Measurements from ENCODE around the gene DNAJC17. TPM values are rescaled to one million over a fixed set of nuclear protein-coding genes. Genes with fewer than 3 reads are reported as not detected.

Gene DNAJC17
- total and polyA plus RNA-seq, 2 donors (not counting 1 experiment from before 2014, with no cell fraction given) = 30.5 to 46.1 TPM

DNA sequence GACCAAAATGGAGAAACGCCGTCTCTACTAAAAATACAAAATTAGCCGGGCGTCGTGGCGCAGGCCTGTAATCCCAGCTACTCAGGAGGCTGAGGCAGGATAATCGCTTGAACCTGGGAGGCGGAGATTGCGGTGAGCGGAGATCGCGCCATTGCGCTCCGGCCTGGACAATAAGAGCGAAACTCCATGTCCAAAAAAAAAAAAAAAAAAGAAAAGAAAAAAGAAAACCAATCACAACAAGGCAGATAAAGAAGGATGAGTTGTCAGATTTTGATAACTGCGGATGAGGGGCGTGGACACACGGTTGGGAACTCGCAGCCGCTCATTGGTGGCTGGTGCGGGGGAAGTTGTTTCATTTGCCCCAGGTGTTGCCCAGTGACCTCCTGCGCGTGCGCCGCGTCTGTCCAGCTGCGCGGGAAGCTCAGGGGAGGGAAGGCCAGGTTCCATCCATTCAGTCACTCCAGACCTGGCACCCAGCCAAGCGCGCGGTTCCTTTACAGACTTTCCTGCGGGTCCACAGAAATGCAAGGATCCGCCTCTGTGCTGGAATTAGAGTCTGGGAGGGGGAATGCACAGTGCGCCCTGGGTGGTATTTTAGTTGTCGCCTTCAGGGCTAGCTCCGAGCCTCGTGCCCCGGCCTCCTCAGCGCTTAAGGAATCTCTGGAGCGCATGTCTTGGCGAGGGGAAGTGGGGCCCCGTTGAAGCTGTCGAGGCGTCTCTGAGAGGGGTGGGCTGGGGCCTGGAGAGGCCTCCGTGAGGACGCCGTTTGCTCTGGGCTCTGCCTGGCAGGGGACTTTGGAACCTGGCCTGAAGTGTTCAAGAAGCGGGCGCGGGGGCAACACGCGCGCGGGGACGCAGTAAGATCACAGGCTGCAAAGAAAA, 44.1 kb downstream of the DNAJC17 start:
- no peaks in the 10 kb centered on the region for H3K27me3 ChIP-seq (replicated peaks in 1 of 4; ENCODE audit: control extremely low read depth in 1 of 4, control insufficient read depth in 3 of 4, insufficient read depth in 4 of 4, low read length in 3 of 4)
- 24% methylated on average over 50 of the region's 55 CpGs for WGBS (ENCODE audit: insufficient coverage)
- no peaks in the 10 kb centered on the region for H3K9me3 Mint-ChIP-seq (ENCODE audit: insufficient read depth)
- no peaks in the 10 kb centered on the region for H3K27me3 Mint-ChIP-seq
- peak overlapping the region; percentile 68 for H3K27ac Mint-ChIP-seq
- POLR2A ChIA-PET = interaction anchor here (0.6 to 1.4 kb wide), 4 partner anchors 20 to 1387 kb away, joined by 3 to 12 read pairs (median 4); no protein-coding TSS in a partner anchor
- CTCF ChIA-PET = interaction anchor here (0.7 to 4.3 kb wide), 5 partner anchors 9 to 455 kb away, joined by 3 to 24 read pairs (median 3); partner anchors contain the start of genes PLCB2 and RAD51
- H3K4me3 Mint-ChIP-seq = peak overlapping the region; percentile 89
- peak overlapping the region in 1 of 2 donors; percentile 35 for H3K27ac ChIP-seq (ENCODE audit: low read length in 2 of 2)
- no peaks in the 10 kb centered on the region for H3K79me2 ChIP-seq (ENCODE audit: control insufficient read depth, insufficient read depth, low read length)
- intact Hi-C loops (cut with micrococcal nuclease) = no loop called here
- H3K36me3 ChIP-seq (replicated peaks in 1 of 2; ENCODE audit: control extremely low read depth in 1 of 2, control insufficient read depth in 1 of 2, extremely low read depth in 1 of 2, insufficient read depth in 2 of 2, low read length in 1 of 2) = peaks cover 0 to 11% of the 10 kb centered on the region in 2 experiments
- H3K4me3 ChIP-seq (ENCODE audit: control extremely low read depth in 1 of 5, extremely low read depth in 1 of 5, insufficient read depth in 1 of 5, low read depth in 2 of 5, low read length in 4 of 5) = peak overlapping the region; percentile 28 to 87 (median 78)
- peaks cover 24% of the 10 kb centered on the region for H3K4me1 Mint-ChIP-seq
- H4K20me1 ChIP-seq (ENCODE audit: control insufficient read depth, insufficient read depth, low read length, poor library complexity, severe bottlenecking) = no peaks in the 10 kb centered on the region
- no peaks in the 10 kb centered on the region for H3K9me3 ChIP-seq (ENCODE audit: control extremely low read depth in 1 of 3, control insufficient read depth in 2 of 3, insufficient read depth in 1 of 3, low read length in 2 of 3)
- peak overlapping the region; percentile 68 for H3K9ac ChIP-seq (ENCODE audit: low read length)
- DNase-seq (peak; percentile 54), ATAC-seq (ENCODE audit: low read depth) (peak; percentile 9)
- peak overlapping the region; percentile 99 for H3K4me2 ChIP-seq (replicated peaks; ENCODE audit: low read depth, low read length, poor library complexity, severe bottlenecking)
- peaks cover 20 to 34% of the 10 kb centered on the region in 2 donors for H3K4me1 ChIP-seq (ENCODE audit: control insufficient read depth in 2 of 2, insufficient read depth in 2 of 2, low read length in 2 of 2)
- H2AFZ ChIP-seq (ENCODE audit: insufficient read depth, low read depth, low read length, poor library complexity, severe bottlenecking) = peak overlapping the region; percentile 92
- TF ChIP-seq, protein P1, sequence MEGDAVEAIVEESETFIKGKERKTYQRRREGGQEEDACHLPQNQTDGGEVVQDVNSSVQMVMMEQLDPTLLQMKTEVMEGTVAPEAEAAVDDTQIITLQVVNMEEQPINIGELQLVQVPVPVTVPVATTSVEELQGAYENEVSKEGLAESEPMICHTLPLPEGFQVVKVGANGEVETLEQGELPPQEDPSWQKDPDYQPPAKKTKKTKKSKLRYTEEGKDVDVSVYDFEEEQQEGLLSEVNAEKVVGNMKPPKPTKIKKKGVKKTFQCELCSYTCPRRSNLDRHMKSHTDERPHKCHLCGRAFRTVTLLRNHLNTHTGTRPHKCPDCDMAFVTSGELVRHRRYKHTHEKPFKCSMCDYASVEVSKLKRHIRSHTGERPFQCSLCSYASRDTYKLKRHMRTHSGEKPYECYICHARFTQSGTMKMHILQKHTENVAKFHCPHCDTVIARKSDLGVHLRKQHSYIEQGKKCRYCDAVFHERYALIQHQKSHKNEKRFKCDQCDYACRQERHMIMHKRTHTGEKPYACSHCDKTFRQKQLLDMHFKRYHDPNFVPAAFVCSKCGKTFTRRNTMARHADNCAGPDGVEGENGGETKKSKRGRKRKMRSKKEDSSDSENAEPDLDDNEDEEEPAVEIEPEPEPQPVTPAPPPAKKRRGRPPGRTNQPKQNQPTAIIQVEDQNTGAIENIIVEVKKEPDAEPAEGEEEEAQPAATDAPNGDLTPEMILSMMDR (IDR thresholded peaks at IDR 0.05) = no peak
- TF ChIP-seq EZH2 (IDR thresholded peaks at IDR 0.05; ENCODE audit: borderline replicate concordance, insufficient read depth, low read depth, low read length, poor library complexity, severe bottlenecking) = no peak

DNA sequence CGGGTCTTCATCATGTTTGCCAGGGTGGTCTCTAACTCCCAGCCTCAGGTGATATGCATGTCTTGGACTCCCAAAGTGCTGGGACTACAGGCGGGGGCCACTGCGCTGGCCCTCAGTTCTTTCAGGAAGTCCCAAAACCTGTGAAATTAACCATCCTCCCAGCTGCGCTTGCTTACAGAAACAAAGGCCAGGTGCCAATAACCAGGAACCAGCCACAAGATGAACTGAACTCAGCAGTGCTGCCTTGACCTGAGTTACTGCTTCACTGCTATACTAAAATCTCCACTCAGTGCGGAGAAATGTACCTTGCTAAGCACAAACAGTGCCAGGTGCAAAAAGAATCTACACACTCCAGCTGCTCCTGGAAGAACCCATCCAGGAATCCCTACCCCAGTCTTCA, 47.3 kb downstream of the DNAJC17 start:
- Histone ChIP-seq H3K79me2 (ENCODE audit: control insufficient read depth, insufficient read depth, low read length) (peaks cover 1% of the 10 kb centered on the region), H3K4me2 (replicated peaks; ENCODE audit: low read depth, low read length, poor library complexity, severe bottlenecking) (no peak overlapping the region), H3K27me3 (replicated peaks in 1 of 4; ENCODE audit: control extremely low read depth in 1 of 4, control insufficient read depth in 3 of 4, insufficient read depth in 4 of 4, low read length in 3 of 4) (no peaks in the 10 kb centered on the region), H3K27ac (ENCODE audit: low read length in 2 of 2) (no peak overlapping the region), H3K9ac (ENCODE audit: low read length) (no peak overlapping the region), H3K4me3 (ENCODE audit: control extremely low read depth in 1 of 5, extremely low read depth in 1 of 5, insufficient read depth in 1 of 5, low read depth in 2 of 5, low read length in 4 of 5) (no peak overlapping the region), H3K4me1 (ENCODE audit: control insufficient read depth in 2 of 2, insufficient read depth in 2 of 2, low read length in 2 of 2) (peaks cover 11 to 28% of the 10 kb centered on the region in 2 donors), H3K9me3 (ENCODE audit: control extremely low read depth in 1 of 3, control insufficient read depth in 2 of 3, insufficient read depth in 1 of 3, low read length in 2 of 3) (no peaks in the 10 kb centered on the region), H4K20me1 (ENCODE audit: control insufficient read depth, insufficient read depth, low read length, poor library complexity, severe bottlenecking) (no peaks in the 10 kb centered on the region), H2AFZ (ENCODE audit: insufficient read depth, low read depth, low read length, poor library complexity, severe bottlenecking) (no peak overlapping the region), H3K36me3 (replicated peaks in 1 of 2; ENCODE audit: control extremely low read depth in 1 of 2, control insufficient read depth in 1 of 2, extremely low read depth in 1 of 2, insufficient read depth in 2 of 2, low read length in 1 of 2) (no peaks in the 10 kb centered on the region)
- 66% methylated on average over 5 of the region's 5 CpGs for WGBS (ENCODE audit: insufficient coverage)
- ATAC-seq (ENCODE audit: low read depth) (no peak), DNase-seq (no peak)
- H3K27me3 Mint-ChIP-seq = no peaks in the 10 kb centered on the region
- CTCF ChIA-PET = no interaction called here
- POLR2A ChIA-PET = no interaction called here
- TF ChIP-seq EZH2 (IDR thresholded peaks at IDR 0.05; ENCODE audit: borderline replicate concordance, insufficient read depth, low read depth, low read length, poor library complexity, severe bottlenecking) = no peak
- TF ChIP-seq, protein P1 (IDR thresholded peaks at IDR 0.05) = no peak
- no peak overlapping the region for H3K4me3 Mint-ChIP-seq
- no peaks in the 10 kb centered on the region for H3K9me3 Mint-ChIP-seq (ENCODE audit: insufficient read depth)
- no peak overlapping the region for H3K27ac Mint-ChIP-seq
- H3K4me1 Mint-ChIP-seq = peaks cover 20% of the 10 kb centered on the region
- intact Hi-C loops (cut with micrococcal nuclease) = no loop called here
